ELF-1 (cell line): ENCODE data around the gene NPC1L1.

ENCODE experiments used
- DNase-seq: peaks from one replicate; pipeline ENCODE4 v3.0.0-alpha.2; 2016; ENCODE audit warnings: low read depth, low spot score

NPC1L1 gene

GRCh38 chr7:44536090-44536489 is 5.0 kb downstream of the NPC1L1 start:
- no peak for DNase-seq

GRCh38 chr7:44535348-44536064 is 5.6 kb downstream of the NPC1L1 start:
- no peak for DNase-seq

- peak; percentile 71 for DNase-seq
These were observed 6.6 kb downstream of the NPC1L1 start for GRCh38 chr7:44534501-44534900.

- no peak for DNase-seq
These were observed 7.0 kb downstream of the NPC1L1 start for GRCh38 chr7:44534087-44534486.

GRCh38 chr7:44533301-44534055 is 7.7 kb downstream of the NPC1L1 start:
- DNase-seq, result no peak

- DNase-seq, result no peak
These were observed 9.4 kb downstream of the NPC1L1 start for GRCh38 chr7:44531421-44532380.

- no peak for DNase-seq
These were observed 10.1 kb downstream of the NPC1L1 start for GRCh38 chr7:44530990-44531389.

GRCh38 chr7:44524811-44525388 is 16.2 kb downstream of the NPC1L1 start:
- no peak for DNase-seq

GRCh38 chr7:44522315-44522714 is 18.8 kb downstream of the NPC1L1 start:
- DNase-seq, result no peak

GRCh38 chr7:44521347-44522095 is 19.6 kb downstream of the NPC1L1 start:
- DNase-seq, result no peak

GRCh38 chr7:44520574-44520973 is 20.6 kb downstream of the NPC1L1 start:
- no peak for DNase-seq

- no peak for DNase-seq
These were observed 21.6 kb downstream of the NPC1L1 start for GRCh38 chr7:44519546-44519945.

- DNase-seq, result no peak
These were observed 22.4 kb downstream of the NPC1L1 start for GRCh38 chr7:44518761-44519160.

GRCh38 chr7:44517175-44517574 is 24.0 kb downstream of the NPC1L1 start:
- DNase-seq, result no peak

- DNase-seq, result no peak
These were observed 25.4 kb downstream of the NPC1L1 start for GRCh38 chr7:44515590-44516268.

- no peak for DNase-seq
These were observed 28.4 kb downstream of the NPC1L1 start for GRCh38 chr7:44512736-44513135.

GRCh38 chr7:44511863-44512468 is 29.2 kb downstream of the NPC1L1 start:
- peak; percentile 5 for DNase-seq

- DNase-seq, result no peak
These were observed 29.9 kb downstream of the NPC1L1 start for GRCh38 chr7:44511236-44511635.

- DNase-seq, result no peak
These were observed 32.7 kb downstream of the NPC1L1 start for GRCh38 chr7:44508328-44509030.
